Endothelial cell (in vitro differentiated cells): ENCODE measurements around the gene LRP3. TPM values are rescaled to one million over a fixed set of nuclear protein-coding genes. Genes with fewer than 3 reads are reported as not detected.

Source experiments
- DNase-seq: peaks from one replicate; pipeline ENCODE4 v3.0.0; 2021; ENCODE audit warnings: low spot score
- H3K27ac Mint-ChIP-seq: one replicate; pipeline ENCODE4 v1.8.0; 2021; ENCODE audit warnings: mixed read lengths, inconsistent platforms; ENCODE audit not compliant: unreplicated experiment
- H3K27me3 Mint-ChIP-seq: one replicate; pipeline ENCODE4 v1.8.0; 2021; ENCODE audit warnings: mild to moderate bottlenecking, moderate library complexity, mixed read lengths, inconsistent platforms; ENCODE audit not compliant: unreplicated experiment
- H3K36me3 Mint-ChIP-seq: one replicate; pipeline ENCODE4 v1.8.0; 2021; ENCODE audit warnings: mild to moderate bottlenecking, low read depth, mixed read lengths, inconsistent platforms; ENCODE audit not compliant: unreplicated experiment
- H3K4me1 Mint-ChIP-seq: one replicate; pipeline ENCODE4 v1.8.0; 2021; ENCODE audit warnings: mild to moderate bottlenecking, mixed read lengths, inconsistent platforms; ENCODE audit not compliant: unreplicated experiment
- H3K4me3 Mint-ChIP-seq: one replicate; pipeline ENCODE4 v1.8.0; 2021; ENCODE audit warnings: mild to moderate bottlenecking, mixed read lengths, inconsistent platforms; ENCODE audit not compliant: unreplicated experiment
- H3K9me3 Mint-ChIP-seq: one replicate; pipeline ENCODE4 v1.8.0; 2021; ENCODE audit warnings: mixed read lengths, inconsistent platforms; ENCODE audit not compliant: unreplicated experiment
- CTCF ChIP-seq: fragments of 200-600 bp; sonication (generic); IDR thresholded peaks from one replicate; pipeline ENCODE4 v1.5.0; 2021; ENCODE audit warnings: antibody characterized with exemption; ENCODE audit not compliant: unreplicated experiment
- total RNA-seq: library from RNA; stranded (reverse); fragmentation: NEBNext Ultra II Directional; extraction: Animal tissue kit (Norgen Biotek cat#: 25700); gene quantifications from one replicate; pipeline ENCODE4 v1.2.1, GENCODE V29; 2021; ENCODE audit not compliant: unreplicated experiment

LRP3 gene
- total RNA-seq, 1 donor from 2014 or later, result 5.4 TPM

GRCh38 chr19:33171222-33171795 is 22.8 kb upstream of the LRP3 start:
- Mint-ChIP-seq H3K36me3 (no peaks in the 10 kb centered on the region), H3K4me3 (no peak overlapping the region), H3K27ac (no peak overlapping the region), H3K27me3 (peaks cover 4% of the 10 kb centered on the region), H3K4me1 (peaks cover 7% of the 10 kb centered on the region), H3K9me3 (no peaks in the 10 kb centered on the region)
- DNase-seq, result no peak
- TF ChIP-seq CTCF, result no peak

DNA sequence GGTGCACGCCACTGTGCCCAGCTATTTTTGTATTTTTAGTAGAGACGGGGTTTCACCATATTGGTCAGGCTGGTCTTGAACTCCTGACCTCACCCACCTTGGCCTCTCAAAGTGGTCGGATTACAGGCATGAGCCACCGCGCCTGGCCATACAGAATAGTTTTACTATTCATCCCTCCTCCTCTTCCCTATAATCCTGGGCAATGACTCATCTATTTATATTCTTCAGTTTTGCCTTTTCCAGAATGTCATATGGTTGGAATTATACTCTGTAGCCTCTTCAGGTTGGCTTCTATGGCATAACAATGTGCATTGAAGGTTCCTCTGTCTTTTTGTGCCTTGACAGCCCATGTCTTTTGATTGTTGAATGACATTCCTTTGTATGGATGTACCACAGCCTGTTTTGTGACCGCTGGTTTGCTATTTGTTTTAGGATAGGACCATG is 22.2 kb upstream of the LRP3 start:
- no peak overlapping the region for H3K4me3 Mint-ChIP-seq
- H3K27ac Mint-ChIP-seq, result no peak overlapping the region
- peaks cover 7% of the 10 kb centered on the region for H3K27me3 Mint-ChIP-seq
- peaks cover 10% of the 10 kb centered on the region for H3K4me1 Mint-ChIP-seq
- DNase-seq, result no peak
- no peaks in the 10 kb centered on the region for H3K9me3 Mint-ChIP-seq
- H3K36me3 Mint-ChIP-seq, result peaks cover 3% of the 10 kb centered on the region
- no peak for TF ChIP-seq CTCF

DNA sequence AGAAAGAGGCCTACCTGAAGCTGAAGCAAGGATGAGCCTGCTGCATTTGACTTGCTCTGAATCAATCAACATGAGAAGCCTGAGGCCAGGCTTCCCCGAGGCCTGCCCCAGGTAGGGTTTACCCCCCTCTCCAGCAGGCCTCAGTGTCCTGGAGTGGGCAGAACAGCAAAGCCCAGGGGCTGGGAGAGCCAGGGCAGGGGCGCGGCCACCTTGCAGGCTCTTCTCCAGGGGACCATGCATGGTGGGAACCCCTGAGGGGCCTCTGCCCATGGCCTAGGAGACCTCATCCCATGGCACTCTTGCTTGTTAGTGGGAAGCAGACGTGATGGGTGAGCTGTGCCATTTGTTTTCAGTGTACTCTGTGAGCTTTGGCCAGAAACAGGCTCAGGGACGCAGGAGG is 19.9 kb upstream of the LRP3 start:
- DNase-seq, result no peak
- Mint-ChIP-seq H3K4me3 (no peak overlapping the region), H3K4me1 (peaks cover 15% of the 10 kb centered on the region), H3K9me3 (no peaks in the 10 kb centered on the region), H3K36me3 (peaks cover 4% of the 10 kb centered on the region), H3K27me3 (peaks cover 13% of the 10 kb centered on the region), H3K27ac (no peak overlapping the region)
- no peak for TF ChIP-seq CTCF

DNA sequence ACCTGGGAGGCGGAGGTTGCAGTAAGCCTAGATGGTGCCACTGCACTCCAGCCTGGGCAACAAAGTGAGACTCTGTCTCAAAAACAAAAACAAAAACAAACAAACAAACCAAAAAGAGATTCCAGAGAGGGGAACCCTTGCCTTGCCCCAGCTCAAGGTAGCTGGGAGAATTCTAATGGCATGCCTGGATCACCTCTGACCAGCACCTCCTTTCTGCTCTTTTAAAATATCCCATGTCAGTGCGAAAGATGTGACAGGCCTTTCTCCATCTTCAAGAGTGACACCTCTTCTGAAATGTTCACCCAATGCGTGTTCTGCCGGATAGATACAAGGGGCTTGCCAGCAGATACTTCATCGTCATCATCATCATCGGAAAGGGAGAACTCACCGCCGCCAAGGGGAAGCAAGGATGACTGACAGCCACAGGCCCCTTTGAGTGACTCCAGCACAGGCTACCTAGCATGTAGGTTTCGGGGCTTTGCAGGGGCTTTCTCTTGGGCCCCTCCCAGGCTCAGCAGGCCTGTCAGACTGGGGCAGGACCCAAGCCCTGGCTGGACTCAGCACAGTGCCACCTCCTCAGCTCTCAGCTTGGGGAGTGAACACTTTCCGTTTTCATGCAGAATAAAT is 18.9 kb upstream of the LRP3 start:
- H3K9me3 Mint-ChIP-seq, result no peaks in the 10 kb centered on the region
- DNase-seq, result no peak
- H3K4me1 Mint-ChIP-seq, result peaks cover 15% of the 10 kb centered on the region
- no peak for TF ChIP-seq CTCF
- H3K4me3 Mint-ChIP-seq, result peak overlapping the region; percentile 95
- peaks cover 13% of the 10 kb centered on the region for H3K27me3 Mint-ChIP-seq
- H3K36me3 Mint-ChIP-seq, result peaks cover 4% of the 10 kb centered on the region
- H3K27ac Mint-ChIP-seq, result peak overlapping the region; percentile 89

DNA sequence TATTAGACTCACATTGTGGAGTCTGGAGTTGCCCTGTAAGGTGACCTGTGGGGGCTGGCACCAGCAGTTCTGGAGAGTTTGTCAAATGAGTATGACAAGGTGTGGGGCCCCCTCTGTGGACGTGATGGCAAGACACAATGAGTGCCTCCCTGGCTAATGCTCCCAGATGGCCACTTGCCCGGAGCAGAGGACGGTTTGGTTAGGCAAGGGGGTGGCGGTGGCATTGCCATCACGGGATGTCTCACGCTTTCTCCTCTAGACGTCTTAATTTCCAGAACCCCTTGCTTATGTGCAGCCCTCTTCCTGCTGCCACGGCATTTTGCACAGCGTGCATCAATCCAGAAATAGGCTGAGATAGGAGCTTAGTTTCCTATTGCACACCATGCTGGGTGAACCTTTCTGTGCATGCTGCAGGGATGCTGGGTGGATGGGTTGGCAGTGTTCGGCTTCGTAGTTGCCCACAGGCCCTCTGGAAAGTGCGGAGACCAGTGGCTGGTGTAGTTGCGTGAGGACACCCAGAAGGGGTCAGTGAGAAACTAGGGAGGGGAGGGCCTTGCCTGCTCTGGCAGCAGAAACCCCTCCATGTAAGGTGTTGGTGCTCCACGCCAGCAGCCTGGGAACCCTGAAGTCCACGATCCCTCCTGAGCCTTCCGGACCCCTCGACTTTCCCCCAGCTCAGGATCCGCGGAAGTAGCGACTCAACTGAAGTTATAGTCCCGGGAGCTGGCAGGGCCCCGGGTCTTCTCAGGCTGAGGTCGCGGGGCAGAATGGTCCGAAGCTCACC is 18.1 kb upstream of the LRP3 start:
- Mint-ChIP-seq H3K27ac (peak overlapping the region; percentile 89), H3K9me3 (no peaks in the 10 kb centered on the region), H3K27me3 (peaks cover 13% of the 10 kb centered on the region), H3K4me3 (peak overlapping the region; percentile 95), H3K4me1 (peaks cover 15% of the 10 kb centered on the region), H3K36me3 (peaks cover 4% of the 10 kb centered on the region)
- TF ChIP-seq CTCF, result no peak
- DNase-seq, result no peak
